Fibroblast of villous mesenchyme (primary cell): Measurements from ENCODE around the gene ZDHHC8. TPM values are rescaled to one million over a fixed set of nuclear protein-coding genes. Genes with fewer than 3 reads are reported as not detected.

ENCODE experiments used
- DNase-seq: peaks from one replicate; pipeline ENCODE4 v3.0.0-alpha.2; 2010; ENCODE audit warnings: low read depth
- H3K4me3 ChIP-seq: 2 replicates; pipeline ENCODE4 v1.5.1; 2011; ENCODE audit warnings: low read depth, mild to moderate bottlenecking, low read length
- CTCF ChIP-seq: IDR thresholded peaks from 2 replicates; pipeline ENCODE4 v1.5.1; 2012; ENCODE audit warnings: low read depth, mild to moderate bottlenecking, low read length; ENCODE audit not compliant: insufficient read depth
- total RNA-seq: library from RNA; depleted of rRNA; stranded (reverse); fragments of >200 nt; gene quantifications from 2 replicates; pipeline ENCODE4 v1.2.3, GENCODE V29; 2012

Gene ZDHHC8
- total RNA-seq, 1 donor: 10.8 TPM

- no peak for TF ChIP-seq CTCF
- no peak for DNase-seq
- no peak overlapping the region for H3K4me3 ChIP-seq
These were observed 34.8 kb upstream of the ZDHHC8 start for GRCh38 chr22:20096574-20097420.

- DNase-seq: no peak
- TF ChIP-seq CTCF: no peak
- no peak overlapping the region for H3K4me3 ChIP-seq
These were observed 32.4 kb upstream of the ZDHHC8 start for GRCh38 chr22:20099099-20099711.

GRCh38 chr22:20101638-20102037, 30.0 kb upstream of the ZDHHC8 start:
- no peak for DNase-seq

GRCh38 chr22:20102203-20102780, 29.3 kb upstream of the ZDHHC8 start:
- DNase-seq: no peak
- H3K4me3 ChIP-seq: no peak overlapping the region
- TF ChIP-seq CTCF: no peak

More at GRCh38 chr22:20101638-20102037, 30.0 kb upstream of the ZDHHC8 start:
- TF ChIP-seq CTCF: no peak
- no peak overlapping the region for H3K4me3 ChIP-seq

- DNase-seq: no peak
- H3K4me3 ChIP-seq: no peak overlapping the region
- no peak for TF ChIP-seq CTCF
These were observed 26.0 kb upstream of the ZDHHC8 start for GRCh38 chr22:20105456-20106204.

- H3K4me3 ChIP-seq: no peak overlapping the region
- DNase-seq: no peak
- no peak for TF ChIP-seq CTCF
These were observed 25.3 kb upstream of the ZDHHC8 start for GRCh38 chr22:20106205-20106848.
